WTC11 (cell line): ENCODE data around the gene SLC23A1. TPM values are rescaled to one million over a fixed set of nuclear protein-coding genes. Genes with fewer than 3 reads are reported as not detected.

ENCODE experiments used
- ATAC-seq: fragments of 200-7000 bp; cut with Tn5 transposase; 2 replicates; pipeline ENCODE4 v1.10.0; 2021; ENCODE audit warnings: mild to moderate bottlenecking, moderate library complexity
- CTCF ChIA-PET: fragments of 300-600 bp; sonication (Branson Sonifier 250); formaldehyde crosslinking; loops from one replicate; lab custom pipeline; 2021; ENCODE audit warnings: antibody characterized with exemption; lab: Charles Lee
- POLR2A ChIA-PET: fragments of 350-600 bp; sonication (Branson Sonifier 250); formaldehyde crosslinking; loops from one replicate; lab custom pipeline; 2021; ENCODE audit warnings: antibody characterized with exemption; lab: Charles Lee
- DNase-seq: peaks from one replicate; pipeline ENCODE4 v3.0.0; 2021; ENCODE audit warnings: low spot score
- H3K27ac Mint-ChIP-seq: 2 replicates; pipeline ENCODE4 v1.8.0; 2021; ENCODE audit warnings: mixed read lengths
- H3K27me3 Mint-ChIP-seq: 2 replicates; pipeline ENCODE4 v1.8.0; 2021; ENCODE audit warnings: low read depth, mild to moderate bottlenecking, moderate library complexity, mixed read lengths
- H3K36me3 Mint-ChIP-seq: 2 replicates; pipeline ENCODE4 v1.8.0; 2021; ENCODE audit warnings: mixed read lengths
- H3K4me1 Mint-ChIP-seq: 2 replicates; pipeline ENCODE4 v1.8.0; 2022; ENCODE audit warnings: mixed read lengths
- H3K4me3 Mint-ChIP-seq: 2 replicates; pipeline ENCODE4 v1.8.0; 2021; ENCODE audit warnings: mild to moderate bottlenecking, moderate library complexity, mixed read lengths
- H3K9me3 Mint-ChIP-seq: 2 replicates; pipeline ENCODE4 v1.8.0; 2021; ENCODE audit warnings: mixed read lengths
- AFF4 ChIP-seq: sonication (generic); formaldehyde crosslinking; IDR thresholded peaks from 2 replicates; pipeline ENCODE4 v1.8.1; 2023; ENCODE audit warnings: mild to moderate bottlenecking, missing genetic modification reagents, borderline replicate concordance
- ATF3 ChIP-seq: sonication (generic); formaldehyde crosslinking; conservative IDR thresholded peaks from 2 replicates; pipeline ENCODE4 v1.8.1; 2022; ENCODE audit warnings: mild to moderate bottlenecking, missing genetic modification reagents
- CREM ChIP-seq: sonication (generic); formaldehyde crosslinking; IDR thresholded peaks from 2 replicates; pipeline ENCODE4 v1.8.1; 2022; ENCODE audit warnings: mild to moderate bottlenecking, missing genetic modification reagents, moderate library complexity
- EMX1 ChIP-seq: fragments of 250-450 bp; sonication (Bioruptor Pico); IDR thresholded peaks from 2 replicates; pipeline ENCODE4 v1.8.0; 2021; ENCODE audit warnings: mild to moderate bottlenecking
- JUN ChIP-seq: sonication (generic); formaldehyde crosslinking; IDR thresholded peaks from 2 replicates; pipeline ENCODE4 v1.8.0; 2023; ENCODE audit warnings: mild to moderate bottlenecking, missing genetic modification reagents
- MLX ChIP-seq: sonication (generic); formaldehyde crosslinking; IDR thresholded peaks from 2 replicates; pipeline ENCODE4 v1.8.1; 2023; ENCODE audit warnings: mild to moderate bottlenecking, missing genetic modification reagents, moderate library complexity
- MYBL2 ChIP-seq: sonication (generic); formaldehyde crosslinking; IDR thresholded peaks from 2 replicates; pipeline ENCODE4 v1.8.1; 2023; ENCODE audit warnings: mild to moderate bottlenecking, moderate library complexity, missing genetic modification reagents
- OVOL2 ChIP-seq: fragments of 250-450 bp; sonication (Bioruptor Pico); IDR thresholded peaks from 2 replicates; pipeline ENCODE4 v1.9.0; 2021; ENCODE audit warnings: mild to moderate bottlenecking, borderline replicate concordance
- PRDM15 ChIP-seq: sonication (generic); formaldehyde crosslinking; IDR thresholded peaks from 2 replicates; pipeline ENCODE4 v1.8.0; 2022; ENCODE audit warnings: missing genetic modification reagents
- RELA ChIP-seq: sonication (generic); formaldehyde crosslinking; IDR thresholded peaks from 2 replicates; pipeline ENCODE4 v1.8.1; 2022; ENCODE audit warnings: missing genetic modification reagents, mild to moderate bottlenecking, borderline replicate concordance
- SOX15 ChIP-seq: fragments of 250-450 bp; sonication (Bioruptor Pico); IDR thresholded peaks from 2 replicates; pipeline ENCODE4 v1.9.0; 2021; ENCODE audit warnings: mild to moderate bottlenecking
- ZNF138 ChIP-seq: sonication (generic); formaldehyde crosslinking; conservative IDR thresholded peaks from 2 replicates; pipeline ENCODE4 v1.8.1; 2022; ENCODE audit warnings: mild to moderate bottlenecking, moderate library complexity, missing genetic modification reagents
- ZNF219 ChIP-seq: sonication (generic); formaldehyde crosslinking; IDR thresholded peaks from 2 replicates; pipeline ENCODE4 v1.8.0; 2023; ENCODE audit warnings: missing genetic modification reagents, mild to moderate bottlenecking, borderline replicate concordance
- ZNF232 ChIP-seq: sonication (generic); formaldehyde crosslinking; IDR thresholded peaks from 2 replicates; pipeline ENCODE4 v1.8.0; 2022; ENCODE audit warnings: mild to moderate bottlenecking, missing genetic modification reagents
- ZNF396 ChIP-seq: fragments of 250-450 bp; sonication (Bioruptor Pico); IDR thresholded peaks from 2 replicates; pipeline ENCODE4 v1.8.0; 2021; ENCODE audit warnings: mild to moderate bottlenecking, moderate library complexity, borderline replicate concordance
- total RNA-seq: library from RNA; stranded (reverse); gene quantifications from 3 replicates; pipeline ENCODE4 v1.2.3, GENCODE V29; 2021

The SLC23A1 gene
- total RNA-seq, 1 experiment from 2014 or later: not detected

- Mint-ChIP-seq H3K4me3 (no peak overlapping the region), H3K4me1 (peaks cover 15% of the 10 kb centered on the region), H3K9me3 (no peaks in the 10 kb centered on the region), H3K27ac (peak overlapping the region; percentile 76), H3K36me3 (peaks cover 4% of the 10 kb centered on the region), H3K27me3 (no peaks in the 10 kb centered on the region)
- DNase-seq: no peak
- ATAC-seq: no peak
- CTCF ChIA-PET: interaction anchor here (1.5 kb wide), 1 partner anchor 23 kb away, joined by 4 read pairs; no protein-coding TSS in a partner anchor
- POLR2A ChIA-PET: interaction anchor here (0.6 kb wide), 1 partner anchor 27 kb away, joined by 3 read pairs; no protein-coding TSS in a partner anchor
- no peak for TF ChIP-seq SOX15
- TF ChIP-seq RELA: no peak
- TF ChIP-seq EMX1 (CRISPR knock-in tag): no peak
- TF ChIP-seq CREM (CRISPR knock-in tag): no peak
- TF ChIP-seq MYBL2 (CRISPR knock-in tag): no peak
- no peak for TF ChIP-seq ZNF396
- no peak for TF ChIP-seq ZNF138 (CRISPR knock-in tag)
- no peak for TF ChIP-seq ZNF232 (CRISPR knock-in tag)
Measured at GRCh38 chr5:139378941-139379361, 4.1 kb downstream of the SLC23A1 start.

DNA sequence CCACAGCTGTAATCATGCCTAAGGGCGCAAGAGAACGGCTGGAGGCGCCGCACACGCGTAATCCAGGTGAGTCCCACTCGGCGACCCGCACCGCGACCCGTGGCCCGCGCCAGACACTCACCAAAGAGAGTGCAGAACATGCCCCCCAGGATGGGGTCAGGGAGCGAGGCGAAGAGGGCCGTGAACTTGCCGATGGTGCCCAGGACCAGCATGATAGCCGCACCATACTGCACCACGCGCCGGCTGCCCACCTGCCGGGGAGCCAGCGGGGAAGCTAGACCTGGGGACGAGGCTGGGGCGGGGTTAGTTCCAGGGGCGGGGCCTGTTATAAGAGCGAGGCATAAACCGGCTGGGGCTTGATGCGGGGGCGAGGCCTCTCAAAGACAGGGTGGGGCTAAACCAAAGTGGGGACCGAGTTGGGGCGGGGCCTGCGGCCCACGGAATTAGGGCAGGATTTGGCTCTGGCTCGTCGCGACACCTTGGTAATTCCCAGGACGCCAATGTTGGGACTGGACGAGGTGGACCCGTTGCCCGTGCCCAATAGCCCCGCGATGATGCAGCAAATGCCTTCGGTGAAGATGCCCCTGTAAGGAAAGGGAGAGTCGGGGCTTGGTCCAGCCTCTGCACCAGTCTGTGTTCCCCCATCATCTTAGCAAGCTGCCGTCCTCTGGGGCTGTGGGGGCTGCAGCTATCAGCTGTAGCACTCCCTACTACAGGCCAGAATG lies 4.8 kb downstream of the SLC23A1 start:
- H3K27me3 Mint-ChIP-seq: no peaks in the 10 kb centered on the region
- TF ChIP-seq ZNF219 (CRISPR knock-in tag) (no peak), PRDM15 (CRISPR knock-in tag) (no peak), AFF4 (CRISPR knock-in tag) (no peak), JUN (CRISPR knock-in tag) (no peak), EMX1 (CRISPR knock-in tag) (no peak), ATF3 (no peak), OVOL2 (CRISPR knock-in tag) (no peak), MLX (no peak)
- DNase-seq (peak; percentile 78), ATAC-seq (peak; percentile 85)
- peaks cover 4% of the 10 kb centered on the region for H3K36me3 Mint-ChIP-seq
- no peaks in the 10 kb centered on the region for H3K9me3 Mint-ChIP-seq
- H3K4me1 Mint-ChIP-seq: peaks cover 15% of the 10 kb centered on the region
- POLR2A ChIA-PET: interaction anchor here (0.6 kb wide), 3 partner anchors 9 to 834 kb away, joined by 3 read pairs; no protein-coding TSS in a partner anchor
- CTCF ChIA-PET: interaction anchor here (1.5 to 1.8 kb wide), 2 partner anchors 14 to 24 kb away, joined by 4 to 8 read pairs; no protein-coding TSS in a partner anchor
- no peak overlapping the region for H3K27ac Mint-ChIP-seq
- H3K4me3 Mint-ChIP-seq: peak overlapping the region; percentile 12; the same call in 1 of the 2 replicates
